ENCODE results near the gene TNFRSF11A.

DNA sequence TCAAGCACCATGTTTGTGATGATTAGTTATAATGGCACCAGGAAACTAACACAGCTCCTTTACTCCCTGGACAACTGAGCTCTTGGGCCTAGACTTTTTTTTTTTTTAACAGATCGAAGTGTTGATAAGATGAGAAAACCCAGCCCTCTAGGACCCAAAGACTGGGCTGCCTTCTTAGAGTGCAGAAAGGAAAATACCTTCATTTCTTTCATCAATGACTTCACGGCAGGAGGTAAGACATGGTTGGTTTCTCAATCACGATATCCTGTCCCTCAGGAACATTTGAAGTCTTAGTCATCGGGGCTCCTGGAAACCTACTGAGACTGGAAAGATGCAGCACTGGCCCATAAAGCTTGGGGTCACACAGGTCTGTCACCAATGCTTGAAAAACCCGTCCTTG, 84.7 kb downstream of the TNFRSF11A start:
- TF ChIP-seq, protein P1, sequence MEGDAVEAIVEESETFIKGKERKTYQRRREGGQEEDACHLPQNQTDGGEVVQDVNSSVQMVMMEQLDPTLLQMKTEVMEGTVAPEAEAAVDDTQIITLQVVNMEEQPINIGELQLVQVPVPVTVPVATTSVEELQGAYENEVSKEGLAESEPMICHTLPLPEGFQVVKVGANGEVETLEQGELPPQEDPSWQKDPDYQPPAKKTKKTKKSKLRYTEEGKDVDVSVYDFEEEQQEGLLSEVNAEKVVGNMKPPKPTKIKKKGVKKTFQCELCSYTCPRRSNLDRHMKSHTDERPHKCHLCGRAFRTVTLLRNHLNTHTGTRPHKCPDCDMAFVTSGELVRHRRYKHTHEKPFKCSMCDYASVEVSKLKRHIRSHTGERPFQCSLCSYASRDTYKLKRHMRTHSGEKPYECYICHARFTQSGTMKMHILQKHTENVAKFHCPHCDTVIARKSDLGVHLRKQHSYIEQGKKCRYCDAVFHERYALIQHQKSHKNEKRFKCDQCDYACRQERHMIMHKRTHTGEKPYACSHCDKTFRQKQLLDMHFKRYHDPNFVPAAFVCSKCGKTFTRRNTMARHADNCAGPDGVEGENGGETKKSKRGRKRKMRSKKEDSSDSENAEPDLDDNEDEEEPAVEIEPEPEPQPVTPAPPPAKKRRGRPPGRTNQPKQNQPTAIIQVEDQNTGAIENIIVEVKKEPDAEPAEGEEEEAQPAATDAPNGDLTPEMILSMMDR (IDR thresholded peaks at IDR 0.05) = no peak
- no peak for TF ChIP-seq POLR2AphosphoS5 (IDR thresholded peaks at IDR 0.05)
